ENCODE results near the gene DHRS4. TPM values are rescaled to one million over a fixed set of nuclear protein-coding genes. Genes with fewer than 3 reads are reported as not detected.

Gene DHRS4
- total and polyA plus RNA-seq, 9 of the 15 experiments (the other 6 are each of a cell fraction or from before 2014, with no cell fraction given): 0.51 to 35.9 (median 10.1) TPM

DNA sequence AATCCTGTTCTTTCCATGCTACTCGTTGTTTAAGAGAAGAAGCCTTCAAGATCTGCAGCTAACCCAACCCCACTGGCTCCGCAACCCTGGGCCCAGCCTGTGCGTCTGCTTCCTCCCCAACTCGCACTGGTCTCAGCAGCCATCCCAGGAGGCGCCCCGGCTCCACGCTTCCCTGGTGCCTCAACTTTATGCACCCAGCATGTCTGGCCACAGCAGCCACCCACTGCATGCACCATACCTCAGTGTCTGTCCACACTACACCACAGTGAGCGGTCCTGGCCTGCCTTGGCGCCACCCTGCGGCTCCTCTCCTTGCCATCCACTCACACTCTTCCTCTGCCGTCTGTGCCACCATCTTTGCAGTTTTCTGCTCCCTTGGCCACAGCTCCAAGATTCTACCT, 27.0 kb upstream of the DHRS4 start (continued):
- TF ChIP-seq, protein P1, sequence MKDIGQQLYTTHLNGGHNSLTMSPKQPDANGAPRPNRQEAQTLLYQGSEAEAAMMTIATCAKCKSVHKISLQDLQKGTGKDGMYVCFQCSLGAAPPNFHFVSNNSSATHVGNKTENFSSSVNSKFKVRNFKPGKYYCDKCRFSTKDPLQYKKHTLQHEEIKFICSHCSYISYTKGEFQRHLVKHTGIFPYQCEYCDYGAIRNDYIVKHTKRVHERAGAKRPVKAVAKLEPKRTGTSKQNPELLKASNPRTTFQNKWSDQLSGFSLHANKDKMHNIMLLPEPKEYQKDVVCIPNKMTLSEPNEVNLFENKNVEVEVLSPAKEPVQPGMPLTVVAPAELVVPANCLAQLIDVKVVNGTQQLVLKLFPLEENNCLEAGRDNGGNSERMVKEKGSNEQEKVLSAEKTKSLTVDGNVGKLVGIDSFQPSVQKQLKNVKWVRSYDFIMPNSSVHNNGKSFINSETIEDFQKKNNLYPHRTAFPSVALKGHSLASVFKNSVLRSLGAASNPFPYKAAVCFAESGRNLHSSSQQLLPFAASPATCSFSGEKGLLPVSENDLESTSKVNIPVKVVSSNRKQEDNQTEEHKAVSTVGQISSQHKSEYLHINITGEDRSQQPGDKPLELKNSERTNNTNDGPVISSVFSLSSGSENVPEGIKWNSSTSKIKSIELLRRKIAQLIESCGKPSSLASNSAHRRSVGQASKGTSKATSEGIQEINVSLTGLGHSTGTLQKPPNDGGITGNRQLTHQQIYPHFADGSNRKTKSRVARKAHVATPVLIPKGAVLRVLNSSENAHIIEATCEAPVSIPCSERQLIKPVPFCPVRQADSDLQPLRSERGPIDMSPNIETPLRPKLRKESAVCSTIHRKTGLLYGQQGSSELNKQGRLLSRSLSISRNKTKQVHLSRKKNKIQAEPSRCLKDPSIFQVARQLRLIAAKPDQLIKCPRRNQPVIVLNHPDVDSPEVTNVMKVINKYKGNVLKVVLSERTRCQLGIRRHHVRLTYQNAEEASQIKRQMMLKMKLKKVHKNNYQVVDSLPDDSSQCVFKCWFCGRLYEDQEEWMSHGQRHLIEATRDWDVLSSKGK (CRISPR knock-in tag; IDR thresholded peaks at IDR 0.05): no peak
- TF ChIP-seq ZNF696 (CRISPR knock-in tag; conservative IDR thresholded peaks at IDR 0.05) (no peak), NFXL1 (CRISPR knock-in tag; IDR thresholded peaks at IDR 0.05) (no peak), MAFK (IDR thresholded peaks at IDR 0.05; ENCODE audit: low read length) (no peak), FOXK2 (conservative IDR thresholded peaks at IDR 0.05 in 1 of 2, IDR thresholded peaks at IDR 0.05 in 1 of 2; ENCODE audit: low read depth in 2 of 2) (no peak), GTF3C2 (IDR thresholded peaks at IDR 0.05; ENCODE audit: borderline replicate concordance, extremely low read depth, insufficient read length) (no peak), HCFC1 (IDR thresholded peaks at IDR 0.05; ENCODE audit: low read depth, low read length) (no peak)
- TF ChIP-seq, protein P2, sequence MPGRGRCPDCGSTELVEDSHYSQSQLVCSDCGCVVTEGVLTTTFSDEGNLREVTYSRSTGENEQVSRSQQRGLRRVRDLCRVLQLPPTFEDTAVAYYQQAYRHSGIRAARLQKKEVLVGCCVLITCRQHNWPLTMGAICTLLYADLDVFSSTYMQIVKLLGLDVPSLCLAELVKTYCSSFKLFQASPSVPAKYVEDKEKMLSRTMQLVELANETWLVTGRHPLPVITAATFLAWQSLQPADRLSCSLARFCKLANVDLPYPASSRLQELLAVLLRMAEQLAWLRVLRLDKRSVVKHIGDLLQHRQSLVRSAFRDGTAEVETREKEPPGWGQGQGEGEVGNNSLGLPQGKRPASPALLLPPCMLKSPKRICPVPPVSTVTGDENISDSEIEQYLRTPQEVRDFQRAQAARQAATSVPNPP (IDR thresholded peaks at IDR 0.05; ENCODE audit: borderline replicate concordance, insufficient read depth, insufficient read length): no peak
